Measurements from ENCODE around the gene ZIM2. TPM values are rescaled to one million over a fixed set of nuclear protein-coding genes. Genes with fewer than 3 reads are reported as not detected.

The ZIM2 gene
- total RNA-seq, 1 donor from 2014 or later: 0.19 TPM

DNA sequence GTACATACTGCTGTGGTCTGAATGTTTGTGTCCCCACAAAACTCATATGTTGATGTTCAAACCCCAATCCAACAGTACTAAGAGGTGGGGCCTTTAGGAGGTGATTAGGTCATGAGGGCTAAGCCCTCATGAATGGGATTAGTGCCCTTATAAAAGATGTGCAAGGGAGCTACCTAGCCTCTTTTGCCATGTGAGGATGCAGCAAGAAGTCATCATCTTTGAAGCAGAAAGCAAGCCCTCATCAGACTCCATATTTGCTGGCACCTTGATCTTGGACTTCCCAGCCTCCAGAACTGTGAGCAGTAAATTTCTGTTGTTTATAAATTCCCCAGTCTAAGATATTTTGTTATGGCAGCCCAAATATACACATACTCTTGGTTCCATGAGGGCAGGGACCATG lies 33.9 kb downstream of the ZIM2 start:
- intact Hi-C loops (cut with micrococcal nuclease): no loop called here
- peaks cover 24% of the 10 kb centered on the region for H3K9me3 ChIP-seq (replicated peaks)

DNA sequence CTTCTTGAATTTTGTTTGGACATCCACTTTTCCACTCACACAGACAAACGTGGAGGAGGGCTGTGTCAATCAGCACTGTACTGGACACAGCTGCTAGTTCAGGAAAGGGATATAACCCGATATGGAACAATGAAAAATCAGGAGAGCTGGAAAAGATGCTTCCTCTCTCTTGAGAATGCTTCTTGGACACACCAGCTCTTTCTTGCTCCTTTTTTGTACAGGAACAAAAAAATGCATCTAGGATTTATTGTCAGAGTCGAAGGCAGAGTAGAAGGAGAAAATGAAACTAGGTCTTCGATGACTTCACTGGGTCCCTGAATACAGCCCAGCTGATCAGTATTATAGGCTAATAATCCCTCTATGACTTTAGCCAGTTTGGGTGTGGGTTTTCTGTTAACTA lies 62.2 kb downstream of the ZIM2 start:
- no peak overlapping the region for H3K4me3 ChIP-seq
- H3K36me3 ChIP-seq: no peaks in the 10 kb centered on the region
- no peaks in the 10 kb centered on the region for H3K4me1 ChIP-seq
- intact Hi-C loops (cut with micrococcal nuclease): no loop called here
- no peaks in the 10 kb centered on the region for H3K27me3 ChIP-seq (ENCODE audit: low read depth)
- H3K9me3 ChIP-seq (replicated peaks): no peaks in the 10 kb centered on the region
- TF ChIP-seq, protein P1, sequence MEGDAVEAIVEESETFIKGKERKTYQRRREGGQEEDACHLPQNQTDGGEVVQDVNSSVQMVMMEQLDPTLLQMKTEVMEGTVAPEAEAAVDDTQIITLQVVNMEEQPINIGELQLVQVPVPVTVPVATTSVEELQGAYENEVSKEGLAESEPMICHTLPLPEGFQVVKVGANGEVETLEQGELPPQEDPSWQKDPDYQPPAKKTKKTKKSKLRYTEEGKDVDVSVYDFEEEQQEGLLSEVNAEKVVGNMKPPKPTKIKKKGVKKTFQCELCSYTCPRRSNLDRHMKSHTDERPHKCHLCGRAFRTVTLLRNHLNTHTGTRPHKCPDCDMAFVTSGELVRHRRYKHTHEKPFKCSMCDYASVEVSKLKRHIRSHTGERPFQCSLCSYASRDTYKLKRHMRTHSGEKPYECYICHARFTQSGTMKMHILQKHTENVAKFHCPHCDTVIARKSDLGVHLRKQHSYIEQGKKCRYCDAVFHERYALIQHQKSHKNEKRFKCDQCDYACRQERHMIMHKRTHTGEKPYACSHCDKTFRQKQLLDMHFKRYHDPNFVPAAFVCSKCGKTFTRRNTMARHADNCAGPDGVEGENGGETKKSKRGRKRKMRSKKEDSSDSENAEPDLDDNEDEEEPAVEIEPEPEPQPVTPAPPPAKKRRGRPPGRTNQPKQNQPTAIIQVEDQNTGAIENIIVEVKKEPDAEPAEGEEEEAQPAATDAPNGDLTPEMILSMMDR (IDR thresholded peaks at IDR 0.05; ENCODE audit: borderline replicate concordance): no peak
- no peak for DNase-seq
- H3K27ac ChIP-seq (replicated peaks): no peak overlapping the region

More for the DNA sequence above, 33.9 kb downstream of the ZIM2 start:
- H3K4me3 ChIP-seq: no peak overlapping the region
- H3K27me3 ChIP-seq (ENCODE audit: low read depth): peaks cover 3% of the 10 kb centered on the region
- no peaks in the 10 kb centered on the region for H3K4me1 ChIP-seq
- DNase-seq: no peak
- no peaks in the 10 kb centered on the region for H3K36me3 ChIP-seq
- no peak overlapping the region for H3K27ac ChIP-seq (replicated peaks)
- TF ChIP-seq, protein P1 (IDR thresholded peaks at IDR 0.05; ENCODE audit: borderline replicate concordance): no peak

DNA sequence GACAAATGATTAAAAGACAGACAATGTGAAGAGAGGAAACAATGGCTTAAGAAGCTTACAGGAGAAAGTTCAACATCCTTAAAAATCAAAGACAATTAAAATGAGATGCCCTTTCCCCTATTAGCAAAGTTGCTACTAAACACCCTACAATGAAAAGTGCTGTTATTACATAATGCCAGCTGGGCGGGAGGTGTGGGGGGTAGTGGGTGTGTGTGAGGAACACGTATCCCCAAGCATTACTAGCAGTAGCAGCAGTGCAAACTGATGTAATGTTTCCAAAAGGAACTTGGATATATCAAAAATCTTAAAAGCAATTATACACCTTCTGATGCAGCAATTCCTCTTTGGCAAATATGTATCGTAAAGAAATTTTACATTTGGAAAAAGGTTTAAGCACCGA lies 70.9 kb downstream of the ZIM2 start:
- H3K9me3 ChIP-seq (replicated peaks): peaks cover 2% of the 10 kb centered on the region
- TF ChIP-seq, protein P1 (IDR thresholded peaks at IDR 0.05; ENCODE audit: borderline replicate concordance): no peak
- H3K27ac ChIP-seq (replicated peaks): no peak overlapping the region
- peaks cover 7% of the 10 kb centered on the region for H3K4me1 ChIP-seq
- no peaks in the 10 kb centered on the region for H3K27me3 ChIP-seq (ENCODE audit: low read depth)
- H3K36me3 ChIP-seq: no peaks in the 10 kb centered on the region
- intact Hi-C loops (cut with micrococcal nuclease): no loop called here
- no peak for DNase-seq
- H3K4me3 ChIP-seq: no peak overlapping the region

DNA sequence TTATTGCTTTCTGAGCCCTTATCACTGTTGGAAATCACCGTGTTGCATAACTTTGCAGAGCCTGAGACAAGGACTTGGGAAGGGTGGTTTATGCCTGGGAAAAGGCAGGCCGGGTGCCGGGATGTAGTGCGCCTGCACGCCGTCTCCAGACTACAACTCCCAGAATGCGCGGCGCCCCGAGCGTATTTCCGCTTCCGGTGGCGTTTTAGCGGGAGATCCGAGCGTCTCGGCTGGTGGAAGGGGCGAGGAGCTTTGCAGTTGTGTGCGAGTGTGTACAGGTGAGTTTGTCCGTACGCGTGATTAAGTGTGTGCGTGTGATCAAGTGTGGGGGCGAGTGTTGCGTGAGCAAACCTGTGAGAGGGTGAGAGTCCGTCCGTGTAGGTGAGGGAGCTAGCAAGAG lies 75.4 kb downstream of the ZIM2 start:
- Histone ChIP-seq H3K27ac (replicated peaks) (no peak overlapping the region), H3K36me3 (no peaks in the 10 kb centered on the region), H3K4me1 (peaks cover 7% of the 10 kb centered on the region), H3K27me3 (ENCODE audit: low read depth) (no peaks in the 10 kb centered on the region), H3K9me3 (replicated peaks) (peaks cover 7% of the 10 kb centered on the region), H3K4me3 (peak overlapping the region; percentile 73)
- TF ChIP-seq, protein P1 (IDR thresholded peaks at IDR 0.05; ENCODE audit: borderline replicate concordance): no peak
- intact Hi-C loops (cut with micrococcal nuclease): no loop called here
- peak; percentile 74 for DNase-seq

DNA sequence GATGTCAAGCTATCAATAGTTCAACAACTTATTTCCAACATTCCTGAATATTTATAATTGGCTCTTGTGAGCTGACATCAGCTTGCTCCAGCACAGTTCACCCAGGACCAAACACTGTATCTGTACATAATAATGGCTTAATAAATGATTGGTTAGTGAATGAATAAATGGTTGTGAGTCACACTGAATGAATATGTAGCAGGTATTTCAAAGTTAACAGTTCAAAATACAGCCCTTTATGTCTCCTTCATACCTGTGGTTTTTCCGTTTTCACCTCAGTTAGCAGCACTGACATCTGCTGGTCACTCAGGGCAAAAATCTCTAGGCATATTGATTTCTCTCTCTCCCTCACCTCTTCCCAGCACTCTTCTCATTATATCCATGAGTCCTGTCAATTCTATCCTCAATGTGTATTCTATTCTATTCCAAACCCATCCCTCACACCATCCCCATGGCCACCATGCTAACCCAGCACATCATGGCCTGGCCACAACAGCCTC lies 76.3 kb downstream of the ZIM2 start:
- intact Hi-C loops (cut with micrococcal nuclease): no loop called here
- DNase-seq: no peak
- H3K9me3 ChIP-seq (replicated peaks): peaks cover 7% of the 10 kb centered on the region

More for the DNA sequence above, 76.3 kb downstream of the ZIM2 start:
- H3K4me1 ChIP-seq: peaks cover 7% of the 10 kb centered on the region
- H3K27ac ChIP-seq (replicated peaks): no peak overlapping the region
- TF ChIP-seq, protein P1 (IDR thresholded peaks at IDR 0.05; ENCODE audit: borderline replicate concordance): no peak
- no peaks in the 10 kb centered on the region for H3K27me3 ChIP-seq (ENCODE audit: low read depth)
- H3K36me3 ChIP-seq: no peaks in the 10 kb centered on the region
- H3K4me3 ChIP-seq: no peak overlapping the region

All from left ventricle myocardium inferior (tissue), 1 donor.